ENCODE data around the gene C7orf33.

C7orf33 gene

GRCh38 chr7:148628011-148628410 lies 37.4 kb downstream of the C7orf33 start:
- Histone ChIP-seq H3K9me3 (no peaks in the 10 kb centered on the region), H3K27ac (no peak overlapping the region), H3K36me3 (no peaks in the 10 kb centered on the region), H3K4me3 (ENCODE audit: low read depth in 1 of 2, low read length in 1 of 2) (no peak overlapping the region), H3K27me3 (peaks cover 4% of the 10 kb centered on the region), H3K4me1 (ENCODE audit: control insufficient read depth in 1 of 2, insufficient read depth in 1 of 2, low read depth in 1 of 2, low read length in 1 of 2) (peaks cover 0 to under 1% of the 10 kb centered on the region in 2 experiments)
- TF ChIP-seq CTCF (IDR thresholded peaks at IDR 0.05) = no peak

GRCh38 chr7:148630078-148630477 lies 39.5 kb downstream of the C7orf33 start:
- Histone ChIP-seq H3K27me3 (no peaks in the 10 kb centered on the region), H3K4me1 (ENCODE audit: control insufficient read depth in 1 of 2, insufficient read depth in 1 of 2, low read depth in 1 of 2, low read length in 1 of 2) (peaks cover 0 to 5% of the 10 kb centered on the region in 2 experiments), H3K36me3 (no peaks in the 10 kb centered on the region), H3K9me3 (no peaks in the 10 kb centered on the region), H3K4me3 (ENCODE audit: low read depth in 1 of 2, low read length in 1 of 2) (no peak overlapping the region), H3K27ac (no peak overlapping the region)
- TF ChIP-seq CTCF (IDR thresholded peaks at IDR 0.05) = no peak

- Histone ChIP-seq H3K4me3 (ENCODE audit: low read depth in 1 of 2, low read length in 1 of 2) (no peak overlapping the region), H3K27ac (no peak overlapping the region), H3K27me3 (no peaks in the 10 kb centered on the region), H3K9me3 (no peaks in the 10 kb centered on the region), H3K36me3 (no peaks in the 10 kb centered on the region), H3K4me1 (ENCODE audit: control insufficient read depth in 1 of 2, insufficient read depth in 1 of 2, low read depth in 1 of 2, low read length in 1 of 2) (peaks cover 0 to 5% of the 10 kb centered on the region in 2 experiments)
- no peak for TF ChIP-seq CTCF (IDR thresholded peaks at IDR 0.05)
These were observed 43.2 kb downstream of the C7orf33 start for GRCh38 chr7:148633761-148634160.

- no peak overlapping the region for H3K4me3 ChIP-seq (ENCODE audit: low read depth in 1 of 2, low read length in 1 of 2)
- H3K27me3 ChIP-seq = peaks cover 4% of the 10 kb centered on the region
- peaks cover 0 to 5% of the 10 kb centered on the region in 2 experiments for H3K4me1 ChIP-seq (ENCODE audit: control insufficient read depth in 1 of 2, insufficient read depth in 1 of 2, low read depth in 1 of 2, low read length in 1 of 2)
- H3K27ac ChIP-seq = no peak overlapping the region
- H3K9me3 ChIP-seq = no peaks in the 10 kb centered on the region
- TF ChIP-seq CTCF (IDR thresholded peaks at IDR 0.05) = no peak
- no peaks in the 10 kb centered on the region for H3K36me3 ChIP-seq
These were observed 46.5 kb downstream of the C7orf33 start for GRCh38 chr7:148637094-148637493.

- H3K27ac ChIP-seq = no peak overlapping the region
- H3K36me3 ChIP-seq = no peaks in the 10 kb centered on the region
- no peak for TF ChIP-seq CTCF (IDR thresholded peaks at IDR 0.05)
- H3K4me1 ChIP-seq (ENCODE audit: control insufficient read depth in 1 of 2, insufficient read depth in 1 of 2, low read depth in 1 of 2, low read length in 1 of 2) = no peaks in the 10 kb centered on the region
- no peak overlapping the region for H3K4me3 ChIP-seq (ENCODE audit: low read depth in 1 of 2, low read length in 1 of 2)
- H3K27me3 ChIP-seq = peaks cover 4% of the 10 kb centered on the region
- no peaks in the 10 kb centered on the region for H3K9me3 ChIP-seq
These were observed 55.3 kb downstream of the C7orf33 start for GRCh38 chr7:148645898-148646297.
